Rectal smooth muscle tissue (tissue), 1 donor: ENCODE results near the gene MYL12A.

Source experiments
- H3K27ac ChIP-seq: one replicate; pipeline ENCODE4 v1.7.0; 2013; ENCODE audit warnings: low read depth, low read length, inconsistent platforms
- H3K27me3 ChIP-seq: one replicate; pipeline ENCODE4 v1.7.0; 2013; ENCODE audit warnings: low read length; ENCODE audit not compliant: control insufficient read depth, insufficient read depth
- H3K36me3 ChIP-seq: one replicate; pipeline ENCODE4 v1.7.0; 2013; ENCODE audit warnings: low read length; ENCODE audit not compliant: control insufficient read depth, insufficient read depth
- H3K4me1 ChIP-seq: one replicate; pipeline ENCODE4 v1.7.0; 2013; ENCODE audit warnings: low read length; ENCODE audit not compliant: control insufficient read depth, insufficient read depth
- H3K4me3 ChIP-seq: one replicate; pipeline ENCODE4 v1.7.0; 2013; ENCODE audit warnings: low read length
- H3K9ac ChIP-seq: one replicate; pipeline ENCODE4 v1.7.0; 2013; ENCODE audit warnings: low read length

Gene MYL12A

GRCh38 chr18:3283908-3284307 is 36.3 kb downstream of the MYL12A start:
- no peak overlapping the region for H3K27ac ChIP-seq
- no peaks in the 10 kb centered on the region for H3K4me1 ChIP-seq
- H3K9ac ChIP-seq: no peak overlapping the region
- H3K36me3 ChIP-seq: no peaks in the 10 kb centered on the region
- no peak overlapping the region for H3K4me3 ChIP-seq
- H3K27me3 ChIP-seq: no peaks in the 10 kb centered on the region

GRCh38 chr18:3284501-3284900 is 36.9 kb downstream of the MYL12A start:
- no peaks in the 10 kb centered on the region for H3K27me3 ChIP-seq
- no peaks in the 10 kb centered on the region for H3K4me1 ChIP-seq
- no peak overlapping the region for H3K4me3 ChIP-seq
- H3K36me3 ChIP-seq: no peaks in the 10 kb centered on the region
- no peak overlapping the region for H3K9ac ChIP-seq
- H3K27ac ChIP-seq: no peak overlapping the region

GRCh38 chr18:3286159-3286558 is 38.6 kb downstream of the MYL12A start:
- no peaks in the 10 kb centered on the region for H3K27me3 ChIP-seq
- H3K4me3 ChIP-seq: no peak overlapping the region
- no peaks in the 10 kb centered on the region for H3K4me1 ChIP-seq
- no peak overlapping the region for H3K27ac ChIP-seq
- no peak overlapping the region for H3K9ac ChIP-seq
- H3K36me3 ChIP-seq: no peaks in the 10 kb centered on the region

- H3K9ac ChIP-seq: no peak overlapping the region
- H3K4me1 ChIP-seq: no peaks in the 10 kb centered on the region
- H3K27me3 ChIP-seq: no peaks in the 10 kb centered on the region
- no peak overlapping the region for H3K4me3 ChIP-seq
- no peaks in the 10 kb centered on the region for H3K36me3 ChIP-seq
- H3K27ac ChIP-seq: no peak overlapping the region
Observed at GRCh38 chr18:3293196-3293951, 45.8 kb downstream of the MYL12A start.

- Histone ChIP-seq H3K4me1 (no peaks in the 10 kb centered on the region), H3K9ac (no peak overlapping the region), H3K27me3 (no peaks in the 10 kb centered on the region), H3K27ac (no peak overlapping the region), H3K36me3 (no peaks in the 10 kb centered on the region), H3K4me3 (no peak overlapping the region)
Observed at GRCh38 chr18:3294435-3295080, 47.0 kb downstream of the MYL12A start.

GRCh38 chr18:3297025-3297984 is 49.7 kb downstream of the MYL12A start:
- Histone ChIP-seq H3K4me3 (peak overlapping the region; percentile 76), H3K27ac (no peak overlapping the region), H3K9ac (peak overlapping the region; percentile 40), H3K27me3 (no peaks in the 10 kb centered on the region), H3K4me1 (no peaks in the 10 kb centered on the region), H3K36me3 (no peaks in the 10 kb centered on the region)

- H3K9ac ChIP-seq: no peak overlapping the region
- H3K4me3 ChIP-seq: no peak overlapping the region
- no peaks in the 10 kb centered on the region for H3K36me3 ChIP-seq
- no peaks in the 10 kb centered on the region for H3K4me1 ChIP-seq
- no peak overlapping the region for H3K27ac ChIP-seq
- H3K27me3 ChIP-seq: no peaks in the 10 kb centered on the region
Observed at GRCh38 chr18:3304832-3305231, 57.2 kb downstream of the MYL12A start.

GRCh38 chr18:3305354-3305762 is 57.8 kb downstream of the MYL12A start:
- Histone ChIP-seq H3K4me3 (no peak overlapping the region), H3K9ac (no peak overlapping the region), H3K4me1 (no peaks in the 10 kb centered on the region), H3K27ac (no peak overlapping the region), H3K36me3 (no peaks in the 10 kb centered on the region), H3K27me3 (no peaks in the 10 kb centered on the region)
